BE2C (cell line): ENCODE data around the gene TBC1D32.

Source experiments
- DNase-seq: peaks from one replicate; pipeline ENCODE4 v3.0.0-alpha.2; 2020
- H3K27me3 ChIP-seq: fragments of 250-450 bp; sonication (Bioruptor Pico); 2 replicates; pipeline ENCODE4 v1.5.1; 2020; ENCODE audit warnings: mild to moderate bottlenecking
- H3K36me3 ChIP-seq: fragments of 250-450 bp; sonication (Bioruptor Pico); 2 replicates; pipeline ENCODE4 v1.5.1; 2020; ENCODE audit warnings: mild to moderate bottlenecking
- H3K4me1 ChIP-seq: fragments of 250-450 bp; sonication (Bioruptor Pico); 2 replicates; pipeline ENCODE4 v1.5.1; 2020
- H3K4me3 ChIP-seq: 2 replicates; pipeline ENCODE4 v1.5.1; 2011; ENCODE audit warnings: low read depth, low read length
- H3K9me3 ChIP-seq: fragments of 250-450 bp; sonication (Bioruptor Pico); 2 replicates; pipeline ENCODE4 v1.5.1; 2020
- CTCF ChIP-seq: IDR thresholded peaks from 2 replicates; pipeline ENCODE4 v1.5.1; 2012; ENCODE audit warnings: mild to moderate bottlenecking, low read depth, low read length

The TBC1D32 gene

GRCh38 chr6:121237859-121238258 lies 96.4 kb downstream of the TBC1D32 start:
- no peak for TF ChIP-seq CTCF
- no peaks in the 10 kb centered on the region for H3K9me3 ChIP-seq
- no peak for DNase-seq
- H3K27me3 ChIP-seq: no peaks in the 10 kb centered on the region
- H3K4me3 ChIP-seq: no peak overlapping the region
- no peaks in the 10 kb centered on the region for H3K36me3 ChIP-seq
- no peaks in the 10 kb centered on the region for H3K4me1 ChIP-seq

- Histone ChIP-seq H3K9me3 (no peaks in the 10 kb centered on the region), H3K27me3 (no peaks in the 10 kb centered on the region), H3K4me3 (no peak overlapping the region), H3K4me1 (no peaks in the 10 kb centered on the region), H3K36me3 (no peaks in the 10 kb centered on the region)
- DNase-seq: no peak
- no peak for TF ChIP-seq CTCF
Measured at GRCh38 chr6:121236984-121237383, 97.3 kb downstream of the TBC1D32 start.

GRCh38 chr6:121235386-121235785 lies 98.9 kb downstream of the TBC1D32 start:
- TF ChIP-seq CTCF: no peak
- DNase-seq: no peak

GRCh38 chr6:121223930-121224329 lies 110.3 kb downstream of the TBC1D32 start:
- Histone ChIP-seq H3K36me3 (no peaks in the 10 kb centered on the region), H3K4me1 (no peaks in the 10 kb centered on the region), H3K27me3 (no peaks in the 10 kb centered on the region), H3K9me3 (no peaks in the 10 kb centered on the region), H3K4me3 (no peak overlapping the region)
- no peak for TF ChIP-seq CTCF
- DNase-seq: no peak

More at GRCh38 chr6:121235386-121235785, 98.9 kb downstream of the TBC1D32 start:
- Histone ChIP-seq H3K36me3 (no peaks in the 10 kb centered on the region), H3K4me3 (no peak overlapping the region), H3K9me3 (no peaks in the 10 kb centered on the region), H3K4me1 (no peaks in the 10 kb centered on the region), H3K27me3 (no peaks in the 10 kb centered on the region)

- Histone ChIP-seq H3K9me3 (no peaks in the 10 kb centered on the region), H3K4me3 (no peak overlapping the region), H3K4me1 (no peaks in the 10 kb centered on the region), H3K27me3 (no peaks in the 10 kb centered on the region), H3K36me3 (no peaks in the 10 kb centered on the region)
- no peak for DNase-seq
- no peak for TF ChIP-seq CTCF
Measured at GRCh38 chr6:121223212-121223611, 111.1 kb downstream of the TBC1D32 start.

- DNase-seq: no peak
- Histone ChIP-seq H3K36me3 (no peaks in the 10 kb centered on the region), H3K4me1 (no peaks in the 10 kb centered on the region), H3K27me3 (no peaks in the 10 kb centered on the region), H3K9me3 (no peaks in the 10 kb centered on the region), H3K4me3 (no peak overlapping the region)
- TF ChIP-seq CTCF: no peak
Measured at GRCh38 chr6:121222656-121223055, 111.6 kb downstream of the TBC1D32 start.
